DND-41 (cell line): ENCODE results near the gene SMCO3.

Experiments used
- ATAC-seq: fragments of 200-7000 bp; cut with Tn5 transposase; 3 replicates; pipeline ENCODE4 v1.9.1; 2021; ENCODE audit warnings: low read depth; ENCODE audit not compliant: insufficient read depth
- DNase-seq: peaks from one replicate; pipeline ENCODE4 v3.0.0-alpha.2; 2020
- H2AFZ ChIP-seq: 2 replicates; pipeline ENCODE4 v1.6.0; 2012; ENCODE audit warnings: low read depth, low read length
- H3K27ac ChIP-seq: 2 replicates; pipeline ENCODE4 v1.5.1; 2012; ENCODE audit warnings: low read length, inconsistent platforms
- H3K27me3 ChIP-seq: fragments of 200-600 bp; sonication (generic); 2 replicates; pipeline ENCODE4 v1.6.0; 2012; ENCODE audit warnings: low read length, mild to moderate bottlenecking, inconsistent platforms; ENCODE audit not compliant: insufficient read depth, poor library complexity
- H3K36me3 ChIP-seq: 2 replicates; pipeline ENCODE4 v1.5.1; 2012; ENCODE audit warnings: low read length, inconsistent platforms; ENCODE audit not compliant: insufficient read depth
- H3K4me1 ChIP-seq: 2 replicates; pipeline ENCODE4 v1.5.1; 2012; ENCODE audit warnings: mild to moderate bottlenecking, low read length; ENCODE audit not compliant: insufficient read depth
- H3K4me2 ChIP-seq: 2 replicates; pipeline ENCODE4 v1.6.0; 2012; ENCODE audit warnings: mild to moderate bottlenecking, moderate library complexity, low read length, inconsistent platforms; ENCODE audit not compliant: insufficient read depth
- H3K4me3 ChIP-seq, 2 experiments: fragments of 200-600 bp in 1 of 2; shearing (Covaris generic) in 1 of 2; 2 replicates each; pipeline ENCODE4 v1.5.1; 2012 to 2016; ENCODE audit warnings: inconsistent platforms in 2 of 2, low read length in 2 of 2, mild to moderate bottlenecking in 2 of 2, low read depth in 1 of 2, moderate library complexity in 1 of 2
- H3K79me2 ChIP-seq: 2 replicates; pipeline ENCODE4 v1.6.0; 2012; ENCODE audit warnings: low read length, inconsistent platforms; ENCODE audit not compliant: insufficient read depth
- H3K9ac ChIP-seq: 2 replicates; pipeline ENCODE4 v1.6.0; 2012; ENCODE audit warnings: low read depth, mild to moderate bottlenecking, inconsistent platforms, low read length, moderate library complexity
- H3K9me3 ChIP-seq: 2 replicates; pipeline ENCODE4 v1.5.1; 2012; ENCODE audit warnings: low read length, moderate library complexity, mild to moderate bottlenecking, inconsistent platforms; ENCODE audit not compliant: insufficient read depth, severe bottlenecking
- H4K20me1 ChIP-seq: 2 replicates; pipeline ENCODE4 v1.6.0; 2012; ENCODE audit warnings: low read length; ENCODE audit not compliant: insufficient read depth
- EZH2 ChIP-seq: IDR thresholded peaks from 3 replicates; pipeline ENCODE4 v1.6.1; 2012; ENCODE audit warnings: borderline replicate concordance, low read depth, mild to moderate bottlenecking, moderate library complexity, low read length, inconsistent platforms; ENCODE audit not compliant: severe bottlenecking
- TF ChIP-seq, protein P1 (sequence below): IDR thresholded peaks from 2 replicates; pipeline ENCODE4 v1.5.1; 2012; ENCODE audit warnings: borderline replicate concordance, low read length, moderate library complexity, mild to moderate bottlenecking; ENCODE audit not compliant: poor library complexity, severe bottlenecking; ENCODE audit errors: extremely low read depth

Gene SMCO3

DNA sequence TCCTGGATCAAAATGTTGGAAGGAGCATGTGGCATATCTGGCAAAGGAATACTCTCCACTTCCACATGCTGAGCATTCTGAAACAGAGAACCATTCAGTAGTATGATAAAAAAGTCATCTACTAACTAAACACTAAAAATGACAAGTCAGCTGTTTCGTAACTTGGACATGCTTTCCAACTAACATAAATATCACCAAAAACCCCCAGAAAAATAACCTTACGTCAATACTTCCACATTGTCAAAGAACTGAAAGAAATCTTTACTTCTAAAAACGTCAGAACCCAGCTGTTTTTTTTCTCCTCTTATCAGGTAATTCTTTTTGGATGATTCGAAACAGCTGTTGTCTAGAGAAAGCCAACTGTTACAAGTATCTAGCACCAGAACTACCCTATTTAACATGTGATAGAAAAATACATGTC lies 18.9 kb downstream of the SMCO3 start:
- no peak overlapping the region for H2AFZ ChIP-seq
- H3K4me2 ChIP-seq = no peak overlapping the region
- H3K9ac ChIP-seq = no peak overlapping the region
- no peaks in the 10 kb centered on the region for H3K4me1 ChIP-seq
- H4K20me1 ChIP-seq = peaks cover 4% of the 10 kb centered on the region; the same call in 1 of the 2 replicates
- H3K79me2 ChIP-seq = peaks cover 43% of the 10 kb centered on the region
- no peak for DNase-seq
- TF ChIP-seq EZH2 = no peak
- TF ChIP-seq, protein P1, sequence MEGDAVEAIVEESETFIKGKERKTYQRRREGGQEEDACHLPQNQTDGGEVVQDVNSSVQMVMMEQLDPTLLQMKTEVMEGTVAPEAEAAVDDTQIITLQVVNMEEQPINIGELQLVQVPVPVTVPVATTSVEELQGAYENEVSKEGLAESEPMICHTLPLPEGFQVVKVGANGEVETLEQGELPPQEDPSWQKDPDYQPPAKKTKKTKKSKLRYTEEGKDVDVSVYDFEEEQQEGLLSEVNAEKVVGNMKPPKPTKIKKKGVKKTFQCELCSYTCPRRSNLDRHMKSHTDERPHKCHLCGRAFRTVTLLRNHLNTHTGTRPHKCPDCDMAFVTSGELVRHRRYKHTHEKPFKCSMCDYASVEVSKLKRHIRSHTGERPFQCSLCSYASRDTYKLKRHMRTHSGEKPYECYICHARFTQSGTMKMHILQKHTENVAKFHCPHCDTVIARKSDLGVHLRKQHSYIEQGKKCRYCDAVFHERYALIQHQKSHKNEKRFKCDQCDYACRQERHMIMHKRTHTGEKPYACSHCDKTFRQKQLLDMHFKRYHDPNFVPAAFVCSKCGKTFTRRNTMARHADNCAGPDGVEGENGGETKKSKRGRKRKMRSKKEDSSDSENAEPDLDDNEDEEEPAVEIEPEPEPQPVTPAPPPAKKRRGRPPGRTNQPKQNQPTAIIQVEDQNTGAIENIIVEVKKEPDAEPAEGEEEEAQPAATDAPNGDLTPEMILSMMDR = no peak
- H3K27me3 ChIP-seq = no peaks in the 10 kb centered on the region
- no peak overlapping the region for H3K27ac ChIP-seq
- no peak overlapping the region for H3K4me3 ChIP-seq
- H3K36me3 ChIP-seq = peaks cover 98% of the 10 kb centered on the region
- no peak for ATAC-seq
- no peaks in the 10 kb centered on the region for H3K9me3 ChIP-seq

DNA sequence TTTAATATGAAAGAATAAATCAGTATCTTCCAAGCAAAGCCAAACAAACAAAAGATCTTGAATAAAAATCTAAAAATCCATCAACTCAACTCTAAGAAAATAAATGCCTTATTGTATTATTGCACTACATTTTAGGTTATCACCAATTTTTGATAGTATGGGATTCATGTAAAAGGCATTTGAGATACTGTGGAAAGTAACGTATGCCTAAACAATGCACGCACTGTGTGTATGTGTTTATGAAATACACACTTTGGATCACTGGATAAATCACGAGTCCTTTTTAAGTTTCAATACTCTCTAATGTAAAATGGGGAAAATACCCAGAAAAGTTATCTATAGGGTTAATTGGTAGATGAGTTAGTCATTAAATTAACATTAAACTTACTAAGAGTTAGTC lies 28.4 kb downstream of the SMCO3 start:
- Histone ChIP-seq H3K27ac (no peak overlapping the region), H2AFZ (no peak overlapping the region), H3K79me2 (no peaks in the 10 kb centered on the region), H4K20me1 (no peaks in the 10 kb centered on the region), H3K9me3 (no peaks in the 10 kb centered on the region), H3K4me2 (no peak overlapping the region), H3K4me1 (peaks cover 10% of the 10 kb centered on the region), H3K27me3 (no peaks in the 10 kb centered on the region), H3K9ac (no peak overlapping the region), H3K4me3 (no peak overlapping the region), H3K36me3 (peaks cover 66% of the 10 kb centered on the region)
- TF ChIP-seq EZH2 = no peak
- TF ChIP-seq, protein P1 = no peak
- ATAC-seq (no peak), DNase-seq (no peak)

DNA sequence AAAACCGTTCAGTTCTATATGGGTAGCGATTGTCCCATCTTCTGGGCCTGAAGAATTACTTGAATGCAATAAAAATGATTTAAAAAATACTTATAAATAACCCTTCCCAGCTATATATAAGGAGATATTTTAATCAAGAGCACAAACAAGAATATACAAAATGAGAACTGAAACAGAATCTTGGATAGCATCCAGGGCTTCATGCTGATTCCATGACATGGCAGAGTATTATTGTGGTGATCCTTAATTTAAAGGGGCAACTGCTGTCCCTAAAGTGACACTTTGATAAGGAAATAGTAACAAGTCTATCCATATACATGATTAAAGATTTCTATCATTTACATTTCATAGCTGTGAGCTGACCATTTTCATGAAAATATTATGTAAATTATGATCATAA lies 29.5 kb downstream of the SMCO3 start:
- ATAC-seq (no peak), DNase-seq (no peak)
- H3K79me2 ChIP-seq = no peaks in the 10 kb centered on the region
- H3K27ac ChIP-seq = no peak overlapping the region
- no peak for TF ChIP-seq EZH2
- TF ChIP-seq, protein P1 = no peak
- no peaks in the 10 kb centered on the region for H3K27me3 ChIP-seq
- H3K4me3 ChIP-seq = no peak overlapping the region
- no peak overlapping the region for H2AFZ ChIP-seq
- H3K36me3 ChIP-seq = peaks cover 55% of the 10 kb centered on the region
- H4K20me1 ChIP-seq = no peaks in the 10 kb centered on the region
- H3K4me2 ChIP-seq = no peak overlapping the region
- no peaks in the 10 kb centered on the region for H3K9me3 ChIP-seq
- peaks cover 13% of the 10 kb centered on the region for H3K4me1 ChIP-seq
- H3K9ac ChIP-seq = no peak overlapping the region

DNA sequence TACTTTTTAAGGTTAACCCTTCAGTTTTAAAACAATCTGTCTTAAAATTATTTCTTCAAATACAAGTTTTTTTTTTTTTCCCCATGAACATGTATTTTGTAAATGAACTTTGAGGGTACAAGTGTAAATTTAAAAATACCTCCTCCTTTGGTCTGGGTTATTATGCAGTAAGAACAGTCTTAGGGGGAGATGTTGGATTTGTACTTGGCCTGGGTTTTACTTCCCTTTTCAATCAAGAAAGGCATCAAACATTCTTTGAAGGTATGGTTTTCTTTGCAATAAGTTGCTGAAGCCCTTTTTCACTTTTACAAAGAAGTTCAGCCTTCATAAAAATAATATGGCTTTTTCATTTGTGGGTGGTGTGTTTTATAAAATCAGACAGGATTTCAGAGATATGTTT lies 31.2 kb downstream of the SMCO3 start:
- Histone ChIP-seq H3K79me2 (no peaks in the 10 kb centered on the region), H3K4me3 (no peak overlapping the region), H3K27me3 (no peaks in the 10 kb centered on the region), H3K36me3 (peaks cover 38% of the 10 kb centered on the region), H3K27ac (no peak overlapping the region), H2AFZ (no peak overlapping the region), H3K4me2 (no peak overlapping the region), H4K20me1 (no peaks in the 10 kb centered on the region), H3K9me3 (no peaks in the 10 kb centered on the region), H3K4me1 (peaks cover 13% of the 10 kb centered on the region), H3K9ac (no peak overlapping the region)
- ATAC-seq = no peak
- no peak for TF ChIP-seq EZH2
- TF ChIP-seq, protein P1 = no peak
- DNase-seq = no peak
